Measurements from ENCODE around the gene IL18BP.

Gene IL18BP

GRCh38 chr11:71996517-71996916 lies 2.2 kb upstream of the IL18BP start:
- TF ChIP-seq, protein P1, sequence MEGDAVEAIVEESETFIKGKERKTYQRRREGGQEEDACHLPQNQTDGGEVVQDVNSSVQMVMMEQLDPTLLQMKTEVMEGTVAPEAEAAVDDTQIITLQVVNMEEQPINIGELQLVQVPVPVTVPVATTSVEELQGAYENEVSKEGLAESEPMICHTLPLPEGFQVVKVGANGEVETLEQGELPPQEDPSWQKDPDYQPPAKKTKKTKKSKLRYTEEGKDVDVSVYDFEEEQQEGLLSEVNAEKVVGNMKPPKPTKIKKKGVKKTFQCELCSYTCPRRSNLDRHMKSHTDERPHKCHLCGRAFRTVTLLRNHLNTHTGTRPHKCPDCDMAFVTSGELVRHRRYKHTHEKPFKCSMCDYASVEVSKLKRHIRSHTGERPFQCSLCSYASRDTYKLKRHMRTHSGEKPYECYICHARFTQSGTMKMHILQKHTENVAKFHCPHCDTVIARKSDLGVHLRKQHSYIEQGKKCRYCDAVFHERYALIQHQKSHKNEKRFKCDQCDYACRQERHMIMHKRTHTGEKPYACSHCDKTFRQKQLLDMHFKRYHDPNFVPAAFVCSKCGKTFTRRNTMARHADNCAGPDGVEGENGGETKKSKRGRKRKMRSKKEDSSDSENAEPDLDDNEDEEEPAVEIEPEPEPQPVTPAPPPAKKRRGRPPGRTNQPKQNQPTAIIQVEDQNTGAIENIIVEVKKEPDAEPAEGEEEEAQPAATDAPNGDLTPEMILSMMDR (IDR thresholded peaks at IDR 0.05; ENCODE audit: low read depth, low read length), result no peak
- H3K4me3 ChIP-seq (ENCODE audit: low read depth, low read length), result no peak overlapping the region

GRCh38 chr11:71996946-71997345 lies 1.8 kb upstream of the IL18BP start:
- TF ChIP-seq, protein P1 (IDR thresholded peaks at IDR 0.05; ENCODE audit: low read depth, low read length), result no peak
- H3K4me3 ChIP-seq (ENCODE audit: low read depth, low read length), result no peak overlapping the region

- H3K4me3 ChIP-seq (ENCODE audit: low read depth, low read length), result no peak overlapping the region
- TF ChIP-seq, protein P1 (IDR thresholded peaks at IDR 0.05; ENCODE audit: low read depth, low read length), result no peak
Measured at GRCh38 chr11:71997594-71997993, 1.1 kb upstream of the IL18BP start.

GRCh38 chr11:71998061-71998460 lies 648 bp upstream of the IL18BP start:
- TF ChIP-seq, protein P1 (IDR thresholded peaks at IDR 0.05; ENCODE audit: low read depth, low read length), result no peak
- H3K4me3 ChIP-seq (ENCODE audit: low read depth, low read length), result no peak overlapping the region

DNA sequence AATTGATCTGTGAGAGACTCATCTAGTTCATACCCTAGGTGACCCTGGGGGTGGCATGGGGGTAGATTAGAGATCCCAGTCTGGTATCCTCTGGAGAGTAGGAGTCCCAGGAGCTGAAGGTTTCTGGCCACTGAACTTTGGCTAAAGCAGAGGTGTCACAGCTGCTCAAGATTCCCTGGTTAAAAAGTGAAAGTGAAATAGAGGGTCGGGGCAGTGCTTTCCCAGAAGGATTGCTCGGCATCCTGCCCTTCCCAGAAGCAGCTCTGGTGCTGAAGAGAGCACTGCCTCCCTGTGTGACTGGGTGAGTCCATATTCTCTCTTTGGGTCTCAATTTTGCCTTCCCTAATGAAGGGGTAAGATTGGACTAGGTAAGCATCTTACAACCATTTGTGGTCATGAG lies 653 bp downstream of the IL18BP start:
- TF ChIP-seq, protein P1 (IDR thresholded peaks at IDR 0.05; ENCODE audit: low read depth, low read length), result no peak
- H3K4me3 ChIP-seq (ENCODE audit: low read depth, low read length), result no peak overlapping the region

GRCh38 chr11:71999798-72000197 lies 1.1 kb downstream of the IL18BP start:
- TF ChIP-seq, protein P1 (IDR thresholded peaks at IDR 0.05; ENCODE audit: low read depth, low read length), result no peak
- H3K4me3 ChIP-seq (ENCODE audit: low read depth, low read length), result no peak overlapping the region

- TF ChIP-seq, protein P1 (IDR thresholded peaks at IDR 0.05; ENCODE audit: low read depth, low read length), result no peak
- no peak overlapping the region for H3K4me3 ChIP-seq (ENCODE audit: low read depth, low read length)
Measured at GRCh38 chr11:72000202-72000867, 1.6 kb downstream of the IL18BP start.

Data from WI38 (cell line).